ENCODE results near the gene CRIP1. TPM values are rescaled to one million over a fixed set of nuclear protein-coding genes. Genes with fewer than 3 reads are reported as not detected.

Gene CRIP1
- total and polyA plus RNA-seq, 5 donors from 2014 or later, result 558 to 2,243 (median 1,172) TPM

- ATAC-seq (ENCODE audit: low read depth in 2 of 2) (peak; percentile 73 to 77), DNase-seq (peak; percentile 44 to 61 (median 55))
- no peaks in the 10 kb centered on the region for H3K27me3 ChIP-seq (ENCODE audit: control insufficient read depth, insufficient read depth, low read length)
- Mint-ChIP-seq H3K9me3 (peaks cover 0 to 2% (median 0%) of the 10 kb centered on the region in 7 donors), H3K4me3 (no peak overlapping the region), H3K27me3 (peaks cover 13% of the 10 kb centered on the region), H3K4me1 (peaks cover 0 to 2% (median 0%) of the 10 kb centered on the region in 4 donors), H3K27ac (peak overlapping the region in 1 of 3 donors; percentile 84), H3K36me3 (no peaks in the 10 kb centered on the region)
- H3K4me3 ChIP-seq (ENCODE audit: low read depth, low read length), result no peak overlapping the region
- peaks cover 6% of the 10 kb centered on the region for H3K4me1 ChIP-seq (ENCODE audit: control insufficient read depth, insufficient read depth, low read length, poor library complexity, severe bottlenecking)
- H3K9me3 ChIP-seq (ENCODE audit: control insufficient read depth in 2 of 2, low read length in 2 of 2), result peaks cover 0 to under 1% of the 10 kb centered on the region in 2 experiments
- H3K27ac ChIP-seq (ENCODE audit: insufficient read depth, low read length, poor library complexity, severe bottlenecking), result no peak overlapping the region
- no peaks in the 10 kb centered on the region for H3K36me3 ChIP-seq (ENCODE audit: control insufficient read depth, insufficient read depth, low read length)
These were observed 51.1 kb downstream of the CRIP1 start for GRCh38 chr14:105537580-105538474.

Other genes with a start within 250 kb of the CRIP1 start
- gene BTBD6, start 238.4 kb upstream of the CRIP1 start, total RNA-seq, result 39.4 TPM
- 10 to 100 TPM in 2 of 4 donors, 1 to 10 TPM in 2; 4.6 to 17.4 (median 9.0) TPM for gene BTBD6, start 238.4 kb upstream of the CRIP1 start, polyA plus RNA-seq
- gene BRF1, start 185.9 kb upstream of the CRIP1 start, total RNA-seq, result 58.9 TPM
- 1 to 10 TPM; 5.6 to 8.7 (median 7.5) TPM for gene BRF1, start 185.9 kb upstream of the CRIP1 start, polyA plus RNA-seq
- gene PACS2, start 172.1 kb upstream of the CRIP1 start, total RNA-seq, result 64.0 TPM
- gene PACS2, start 172.1 kb upstream of the CRIP1 start, polyA plus RNA-seq, result 1 to 10 TPM in 2 of 4 donors, under 1 TPM in 2; 0.72 to 3.4 (median 1.5) TPM
- 3.1 TPM for gene TEX22, start 88.3 kb upstream of the CRIP1 start, total RNA-seq
- under 1 TPM; 0.11 to 0.31 (median 0.21) TPM for gene TEX22, start 88.3 kb upstream of the CRIP1 start, polyA plus RNA-seq
- 123 TPM for gene MTA1, start 67.1 kb upstream of the CRIP1 start, total RNA-seq
- gene MTA1, start 67.1 kb upstream of the CRIP1 start, polyA plus RNA-seq, result 1 to 10 TPM; 2.5 to 3.1 (median 3.0) TPM
- gene CRIP2, start 12.1 kb upstream of the CRIP1 start, total RNA-seq, result 37.1 TPM
- 100 to 1,000 TPM in 2 of 4 donors, 10 to 100 TPM in 2; 12.0 to 131 (median 72.9) TPM for gene CRIP2, start 12.1 kb upstream of the CRIP1 start, polyA plus RNA-seq
- 118 TPM for gene TEDC1, start 4.4 kb downstream of the CRIP1 start, total RNA-seq
- 10 to 100 TPM in 1 of 4 donors, 1 to 10 TPM in 3; 5.5 to 10.4 (median 7.9) TPM for gene TEDC1, start 4.4 kb downstream of the CRIP1 start, polyA plus RNA-seq
- gene TMEM121, start 39.7 kb downstream of the CRIP1 start, total RNA-seq, result 1.8 TPM
- gene TMEM121, start 39.7 kb downstream of the CRIP1 start, polyA plus RNA-seq, result 1 to 10 TPM; 3.4 to 5.8 (median 4.4) TPM

Measured in CD4-positive, CD25-positive, alpha-beta regulatory T cell (primary cell).